Endodermal cell (in vitro differentiated cells): Measurements from ENCODE around the gene SCNN1A. TPM values are rescaled to one million over a fixed set of nuclear protein-coding genes. Genes with fewer than 3 reads are reported as not detected.

Experiments used
- DNase-seq: peaks from one replicate; pipeline ENCODE4 v3.0.0-alpha.2; 2017
- H3K27ac ChIP-seq: 2 replicates; pipeline ENCODE4 v1.5.1; 2013; ENCODE audit warnings: mild to moderate bottlenecking, low read depth, low read length, moderate library complexity
- H3K27me3 ChIP-seq: 2 replicates; pipeline ENCODE4 v1.6.1; 2013; ENCODE audit warnings: mild to moderate bottlenecking, low read length, moderate library complexity; ENCODE audit not compliant: insufficient read depth, control insufficient read depth, poor library complexity, severe bottlenecking
- H3K36me3 ChIP-seq: 2 replicates; pipeline ENCODE4 v1.7.0; 2013; ENCODE audit warnings: mild to moderate bottlenecking, low read length, moderate library complexity; ENCODE audit not compliant: control insufficient read depth, insufficient read depth
- H3K4me1 ChIP-seq: one replicate; pipeline ENCODE4 v1.7.0; 2013; ENCODE audit warnings: low read length; ENCODE audit not compliant: control insufficient read depth, insufficient read depth
- H3K4me3 ChIP-seq: 2 replicates; pipeline ENCODE4 v1.5.1; 2013; ENCODE audit warnings: mild to moderate bottlenecking, low read length, moderate library complexity
- H3K9ac ChIP-seq: 2 replicates; pipeline ENCODE4 v1.6.1; 2013; ENCODE audit warnings: mild to moderate bottlenecking, low read length, moderate library complexity; ENCODE audit not compliant: poor library complexity, severe bottlenecking; ENCODE audit errors: extremely low read depth
- H3K9me3 ChIP-seq: 2 replicates; pipeline ENCODE4 v1.6.1; 2013; ENCODE audit warnings: mild to moderate bottlenecking, low read length, moderate library complexity; ENCODE audit not compliant: control insufficient read depth
- H3K27ac Mint-ChIP-seq: 2 replicates; pipeline ENCODE4 v1.8.0; 2020; ENCODE audit warnings: mixed read lengths
- H3K27me3 Mint-ChIP-seq: 2 replicates; pipeline ENCODE4 v1.8.0; 2021; ENCODE audit warnings: mild to moderate bottlenecking, mixed read lengths; ENCODE audit not compliant: insufficient read depth
- H3K36me3 Mint-ChIP-seq: 2 replicates; pipeline ENCODE4 v1.8.0; 2020; ENCODE audit warnings: low read depth, mixed read lengths
- H3K4me1 Mint-ChIP-seq: 2 replicates; pipeline ENCODE4 v1.8.0; 2020; ENCODE audit warnings: mixed read lengths
- H3K4me3 Mint-ChIP-seq: 2 replicates; pipeline ENCODE4 v1.8.0; 2020; ENCODE audit warnings: mild to moderate bottlenecking, moderate library complexity, mixed read lengths
- H3K9me3 Mint-ChIP-seq: 2 replicates; pipeline ENCODE4 v1.8.0; 2020; ENCODE audit warnings: mild to moderate bottlenecking, mixed read lengths
- CTCF ChIP-seq: fragments of 200-600 bp; sonication (generic); conservative IDR thresholded peaks from 2 replicates; pipeline ENCODE4 v1.5.0; 2021; ENCODE audit warnings: antibody characterized with exemption, mild to moderate bottlenecking
- WGBS, 2 experiments: methylation state at CpG; one replicate each; pipeline versions ENCODE4 v1.1.5 to v1.1.7; 2013; ENCODE audit warnings: missing lambda C conversion rate in 2 of 2, mixed read lengths in 1 of 2; ENCODE audit not compliant: insufficient coverage in 1 of 2, insufficient read length in 1 of 2; 5-methylcytosine and 5-hydroxymethylcytosine counted together
- total RNA-seq, 2 donors: library from RNA; stranded (reverse); fragmentation: NEBNext Ultra II Directional in 1 of 2; extraction: Animal tissue kit (Norgen Biotek cat#: 25700) in 1 of 2; gene quantifications; 2 replicates in 1 of 2; 3 replicates in 1 of 2; pipeline ENCODE4 v1.2.1, GENCODE V29; 2021

The SCNN1A gene
- total RNA-seq, 2 donors from 2014 or later, result 32.1 to 87.7 TPM

GRCh38 chr12:6423267-6424007, 48.1 kb upstream of the SCNN1A start:
- H3K4me3 Mint-ChIP-seq, result no peak overlapping the region
- H3K4me1 ChIP-seq, result no peaks in the 10 kb centered on the region

GRCh38 chr12:6420364-6420763, 45.0 kb upstream of the SCNN1A start:
- no peak for TF ChIP-seq CTCF
- no peaks in the 10 kb centered on the region for H3K9me3 Mint-ChIP-seq
- Histone ChIP-seq H3K27me3 (no peaks in the 10 kb centered on the region), H3K4me3 (no peak overlapping the region), H3K4me1 (no peaks in the 10 kb centered on the region), H3K36me3 (no peaks in the 10 kb centered on the region), H3K9me3 (no peaks in the 10 kb centered on the region), H3K9ac (no peak overlapping the region), H3K27ac (no peak overlapping the region)
- no peak overlapping the region for H3K4me3 Mint-ChIP-seq
- peaks cover 3% of the 10 kb centered on the region for H3K27me3 Mint-ChIP-seq
- no peak overlapping the region for H3K27ac Mint-ChIP-seq
- WGBS, 2 experiments, result 100% methylated on average over 3 of the region's 4 CpGs; no CpG with 5 or more reads in 1 of the 2 experiments
- no peak for DNase-seq
- H3K36me3 Mint-ChIP-seq, result no peaks in the 10 kb centered on the region
- no peaks in the 10 kb centered on the region for H3K4me1 Mint-ChIP-seq

More at GRCh38 chr12:6423267-6424007, 48.1 kb upstream of the SCNN1A start:
- DNase-seq, result peak; percentile 95
- TF ChIP-seq CTCF, result peak; percentile 100
- no peaks in the 10 kb centered on the region for H3K36me3 Mint-ChIP-seq
- Histone ChIP-seq H3K27ac (no peak overlapping the region), H3K9ac (no peak overlapping the region), H3K36me3 (no peaks in the 10 kb centered on the region), H3K4me3 (no peak overlapping the region), H3K9me3 (no peaks in the 10 kb centered on the region), H3K27me3 (no peaks in the 10 kb centered on the region)
- H3K4me1 Mint-ChIP-seq, result no peaks in the 10 kb centered on the region
- no peak overlapping the region for H3K27ac Mint-ChIP-seq
- H3K9me3 Mint-ChIP-seq, result no peaks in the 10 kb centered on the region
- 18 to 28% methylated on average over 9 of the region's 9 CpGs for WGBS, 2 experiments
- H3K27me3 Mint-ChIP-seq, result no peaks in the 10 kb centered on the region

GRCh38 chr12:6418796-6419195, 43.4 kb upstream of the SCNN1A start:
- Mint-ChIP-seq H3K36me3 (no peaks in the 10 kb centered on the region), H3K9me3 (no peaks in the 10 kb centered on the region), H3K4me3 (no peak overlapping the region), H3K27ac (no peak overlapping the region), H3K27me3 (peaks cover 3% of the 10 kb centered on the region), H3K4me1 (no peaks in the 10 kb centered on the region)
- Histone ChIP-seq H3K9me3 (no peaks in the 10 kb centered on the region), H3K4me3 (no peak overlapping the region), H3K9ac (no peak overlapping the region), H3K4me1 (no peaks in the 10 kb centered on the region), H3K27me3 (no peaks in the 10 kb centered on the region), H3K36me3 (no peaks in the 10 kb centered on the region), H3K27ac (no peak overlapping the region)
- TF ChIP-seq CTCF, result no peak
- no peak for DNase-seq
- WGBS, 2 experiments, result 67 to 79% methylated on average over 3 to 6 of the region's 6 CpGs
